HepG2 (cell line): ENCODE results near the gene MAN2A2. TPM values are rescaled to one million over a fixed set of nuclear protein-coding genes. Genes with fewer than 3 reads are reported as not detected.

Source experiments
- ATAC-seq: fragments of 200-7000 bp; cut with Tn5 transposase; 3 replicates; pipeline ENCODE4 v1.9.1; 2020; ENCODE audit warnings: mild to moderate bottlenecking, moderate library complexity
- BruUV-seq: library from RNA; stranded (reverse); fragments of 400-500 nt; replicated peaks from 2 replicates; lab custom pipeline; 2021; lab: Mats Ljungman, UMichigan
- CTCF ChIA-PET: fragments of 300-600 bp; formaldehyde crosslinking; extraction: SDS; loops from one replicate; lab custom pipeline; 2021; ENCODE audit warnings: low total read pairs, inconsistent platforms, low intra/inter-chr PET ratio; lab: Yijun Ruan, JAX
- POLR2A ChIA-PET: fragments of 350-600 bp; sonication (Branson Sonifier 250); formaldehyde crosslinking; loops from one replicate; lab custom pipeline; 2020; ENCODE audit warnings: antibody characterized with exemption, inconsistent platforms; lab: Yijun Ruan, JAX
- DNase-seq: peaks from one replicate; pipeline ENCODE4 v3.0.0-alpha.2; 2015; ENCODE audit warnings: low spot score
- FAIRE-seq: peaks from 3 replicates; lab custom pipeline; 2011; peaks lifted over from hg19 to GRCh38; lab: Jason Lieb, UNC
- H2AFZ ChIP-seq: one replicate; pipeline ENCODE4 v1.6.1; 2011; ENCODE audit warnings: low read length, inconsistent platforms
- H3K27ac ChIP-seq: fragments of 300-600 bp; 3 replicates; pipeline ENCODE4 v1.8.0; 2011; ENCODE audit warnings: mixed run types, mild to moderate bottlenecking, mixed read lengths, low read length, inconsistent platforms; ENCODE audit not compliant: insufficient read depth; ENCODE audit errors: extremely low read length
- H3K27me3 ChIP-seq, 2 experiments: fragments of 200-600 bp in 1 of 2; 2 replicates in 1 of 2; 3 replicates in 1 of 2; pipeline versions ENCODE4 v1.6.0 to v1.8.0; 2011; ENCODE audit warnings: low read length in 2 of 2, mild to moderate bottlenecking in 2 of 2, moderate library complexity in 2 of 2, inconsistent platforms in 1 of 2; ENCODE audit not compliant: insufficient read depth in 2 of 2, control insufficient read depth in 1 of 2
- H3K36me3 ChIP-seq, 2 experiments: fragments of 200-600 bp in 1 of 2; replicated peaks in 1 of 2; 2 replicates in 1 of 2; 3 replicates in 1 of 2; pipeline versions ENCODE4 v1.5.1 to v1.8.0; 2011; ENCODE audit warnings: low read length in 2 of 2, inconsistent platforms in 1 of 2; ENCODE audit not compliant: insufficient read depth in 2 of 2, control insufficient read depth in 1 of 2
- H3K4me1 ChIP-seq: 2 replicates; pipeline ENCODE4 v1.5.1; 2012; ENCODE audit warnings: low read length, inconsistent platforms; ENCODE audit not compliant: insufficient read depth
- H3K4me2 ChIP-seq: 2 replicates; pipeline ENCODE4 v1.6.0; 2011; ENCODE audit warnings: low read depth, low read length, inconsistent platforms
- H3K4me3 ChIP-seq, 3 experiments: fragments of 200-600 bp in 1 of 3; sonication (generic), shearing (Covaris generic) in 1 of 3; replicated peaks in 1 of 3; 2 replicates each; pipeline ENCODE4 v1.5.1; 2011 to 2016; ENCODE audit warnings: low read length in 3 of 3, inconsistent platforms in 2 of 3, low read depth in 2 of 3, mild to moderate bottlenecking in 2 of 3, control low read depth in 1 of 3, mixed read lengths in 1 of 3; ENCODE audit not compliant: insufficient read depth in 1 of 3
- H3K79me2 ChIP-seq: one replicate; pipeline ENCODE4 v1.6.1; 2011; ENCODE audit warnings: low read length, inconsistent platforms; ENCODE audit not compliant: insufficient read depth
- H3K9ac ChIP-seq: 2 replicates; pipeline ENCODE4 v1.6.0; 2011; ENCODE audit warnings: mild to moderate bottlenecking, low read depth, low read length, inconsistent platforms; ENCODE audit not compliant: insufficient read depth
- H3K9me3 ChIP-seq: 2 replicates; pipeline ENCODE4 v1.5.1; 2012; ENCODE audit warnings: mild to moderate bottlenecking, low read length
- H4K20me1 ChIP-seq: 2 replicates; pipeline ENCODE4 v1.6.0; 2011; ENCODE audit warnings: inconsistent platforms, mild to moderate bottlenecking, low read length, moderate library complexity; ENCODE audit not compliant: insufficient read depth
- AGO2 ChIP-seq: fragments of 200-400 bp; formaldehyde crosslinking; optimal IDR thresholded peaks from 2 replicates; pipeline ENCODE3; 2017; ENCODE audit warnings: mild to moderate bottlenecking, low read depth, low read length, moderate library complexity
- GABPB1 ChIP-seq: IDR thresholded peaks from 2 replicates; pipeline ENCODE4 v1.6.1; 2016; ENCODE audit warnings: mild to moderate bottlenecking, missing genetic modification reagents, moderate library complexity, missing compliant biosample characterization
- PHF8 ChIP-seq: sonication (generic); formaldehyde crosslinking; IDR thresholded peaks from 2 replicates; pipeline ENCODE4 v1.5.0; 2020; ENCODE audit warnings: missing genetic modification reagents
- RBFOX2 ChIP-seq: fragments of 200-400 bp; formaldehyde crosslinking; IDR thresholded peaks from 2 replicates; pipeline ENCODE4 v1.6.1; 2017; ENCODE audit warnings: low read depth, mild to moderate bottlenecking, low read length
- SAP130 ChIP-seq: IDR thresholded peaks from 2 replicates; pipeline ENCODE4 v1.6.1; 2016; ENCODE audit warnings: low read depth
- TFDP2 ChIP-seq: sonication (generic); formaldehyde crosslinking; IDR thresholded peaks from 2 replicates; pipeline ENCODE4 v1.4.0; 2020; ENCODE audit warnings: missing genetic modification reagents
- ZNF383 ChIP-seq: sonication (generic); formaldehyde crosslinking; IDR thresholded peaks from 2 replicates; pipeline ENCODE4 v1.4.0; 2020; ENCODE audit warnings: missing genetic modification reagents, mild to moderate bottlenecking, borderline replicate concordance
- ZNF704 ChIP-seq: sonication (generic); formaldehyde crosslinking; IDR thresholded peaks from 2 replicates; pipeline ENCODE4 v1.8.1; 2023; ENCODE audit warnings: mild to moderate bottlenecking, inconsistent platforms, moderate library complexity, missing genetic modification reagents, borderline replicate concordance
- ZNF777 ChIP-seq: sonication (generic); formaldehyde crosslinking; IDR thresholded peaks from 2 replicates; pipeline ENCODE4 v1.4.0; 2020; ENCODE audit warnings: missing genetic modification reagents
- WGBS: methylation state at CpG from one replicate; pipeline ENCODE4 v1.1.6; 2017; ENCODE audit warnings: low lambda C conversion rate; 5-methylcytosine and 5-hydroxymethylcytosine counted together
- in situ Hi-C: cut with HindIII; loops from 2 replicates; pipeline ENCODE4 v1.10.0; 2017; ENCODE audit warnings: low pct_unique_long_range_greater_than_20kb; ENCODE audit not compliant: extremely low pct_ligation_motif_present
- intact Hi-C: fragments of 100-400 bp; cut with micrococcal nuclease; formaldehyde crosslinking; loops from one replicate; pipeline ENCODE4 v1.10.0; 2022; ENCODE audit not compliant: unreplicated experiment
- polyA plus RNA-seq, 8 experiments: library from polyadenylated mRNA; depleted of rRNA in 3 of 8; stranded (reverse) in 7 of 8; unstranded in 1 of 8; fragments of >200 nt; fragmentation: Illumina TruSeq in 4 of 8; extraction: Trizol in 4 of 8; gene quantifications; 2 replicates each; pipeline versions ENCODE4 v1.2.1 to v1.2.3, GENCODE V29; 2011 to 2016; ENCODE audit warnings: low read depth in 4 of 8, missing spikeins in 1 of 8, mixed read lengths in 1 of 8; ENCODE audit not compliant: insufficient read depth in 1 of 8
- total RNA-seq, 5 experiments: library from RNA; depleted of rRNA; stranded (reverse); fragments of >200 nt; fragmentation: Illumina TruSeq; extraction: Trizol; gene quantifications; 2 replicates each; pipeline ENCODE4 v1.2.3, GENCODE V29; 2016; ENCODE audit warnings: low read depth in 1 of 5
- TF ChIP-seq, protein P1 (sequence below): IDR thresholded peaks from 2 replicates; pipeline ENCODE4 v1.6.1; 2016; ENCODE audit warnings: missing compliant biosample characterization, missing genetic modification reagents, borderline replicate concordance
- TF ChIP-seq, protein P2 (sequence below): sonication (generic); formaldehyde crosslinking; IDR thresholded peaks from 2 replicates; pipeline ENCODE4 v1.4.0; 2020; ENCODE audit warnings: missing genetic modification reagents

Gene MAN2A2
- total and polyA plus RNA-seq, 2 of the 13 experiments (the other 11 are each of a cell fraction or from before 2014, with no cell fraction given), result 17.5 to 51.5 TPM

DNA sequence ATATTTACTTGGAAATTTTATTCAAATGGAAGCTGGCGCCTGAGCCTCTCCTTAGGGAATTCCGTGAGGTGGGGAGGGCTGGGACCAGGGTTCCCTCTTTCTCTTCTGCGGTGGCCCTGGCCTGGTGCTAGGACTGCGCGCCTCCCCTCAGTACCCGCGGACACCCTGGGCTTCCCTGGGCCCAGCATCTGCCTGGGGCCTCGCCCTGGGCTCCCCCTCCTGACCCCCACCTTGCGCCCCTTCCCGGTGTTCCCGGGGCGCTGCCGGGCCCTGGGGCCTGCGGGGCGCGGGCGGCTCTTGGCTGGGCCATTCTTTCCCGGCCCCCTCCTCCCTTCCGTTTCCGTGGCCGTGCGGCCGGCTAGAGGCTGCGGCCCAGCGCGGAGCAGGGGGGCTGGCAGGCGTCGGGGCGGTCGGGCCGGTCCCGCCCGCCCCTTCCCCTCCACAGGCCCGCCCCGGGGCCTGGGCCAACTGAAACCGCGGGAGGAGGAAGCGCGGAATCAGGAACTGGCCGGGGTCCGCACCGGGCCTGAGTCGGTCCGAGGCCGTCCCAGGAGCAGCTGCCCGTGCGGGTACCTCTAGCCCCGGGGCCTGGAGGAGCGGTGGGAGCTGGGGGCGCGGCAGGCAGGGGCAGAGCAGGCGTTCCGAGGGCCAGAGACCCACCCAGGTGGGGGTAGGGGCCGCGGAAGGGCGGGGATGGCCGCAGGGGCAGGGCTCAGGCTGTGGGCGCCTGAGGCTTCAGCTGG, 19.0 kb upstream of the MAN2A2 start, which contains the start of gene FES:
TSS of gene FES (plus strand) at position 529 of the 743 bp plus-strand sequence. CDS start 542 bp downstream, outside the sequence.
- BruUV-seq, result no TSS peak
- peak; percentile 42 for TF ChIP-seq SAP130 (CRISPR knock-in tag)
- peak; percentile 28; the same call in 1 of the 2 replicates for TF ChIP-seq GABPB1
- TF ChIP-seq, protein P1, sequence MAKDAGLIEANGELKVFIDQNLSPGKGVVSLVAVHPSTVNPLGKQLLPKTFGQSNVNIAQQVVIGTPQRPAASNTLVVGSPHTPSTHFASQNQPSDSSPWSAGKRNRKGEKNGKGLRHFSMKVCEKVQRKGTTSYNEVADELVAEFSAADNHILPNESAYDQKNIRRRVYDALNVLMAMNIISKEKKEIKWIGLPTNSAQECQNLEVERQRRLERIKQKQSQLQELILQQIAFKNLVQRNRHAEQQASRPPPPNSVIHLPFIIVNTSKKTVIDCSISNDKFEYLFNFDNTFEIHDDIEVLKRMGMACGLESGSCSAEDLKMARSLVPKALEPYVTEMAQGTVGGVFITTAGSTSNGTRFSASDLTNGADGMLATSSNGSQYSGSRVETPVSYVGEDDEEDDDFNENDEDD (CRISPR knock-in tag), result 0 out of 2 replicates have a peak, but pooled peaks have one; percentile 17
- peak; percentile 62 for TF ChIP-seq PHF8 (CRISPR knock-in tag)
- TF ChIP-seq TFDP2 (CRISPR knock-in tag), result 0 out of 2 replicates have a peak, but pooled peaks have one; percentile 13
- 0 out of 2 replicates have a peak, but pooled peaks have one; percentile 10 for TF ChIP-seq ZNF383
- 0 out of 2 replicates have a peak, but pooled peaks have one; percentile 0 for TF ChIP-seq ZNF704
- TF ChIP-seq, protein P2, sequence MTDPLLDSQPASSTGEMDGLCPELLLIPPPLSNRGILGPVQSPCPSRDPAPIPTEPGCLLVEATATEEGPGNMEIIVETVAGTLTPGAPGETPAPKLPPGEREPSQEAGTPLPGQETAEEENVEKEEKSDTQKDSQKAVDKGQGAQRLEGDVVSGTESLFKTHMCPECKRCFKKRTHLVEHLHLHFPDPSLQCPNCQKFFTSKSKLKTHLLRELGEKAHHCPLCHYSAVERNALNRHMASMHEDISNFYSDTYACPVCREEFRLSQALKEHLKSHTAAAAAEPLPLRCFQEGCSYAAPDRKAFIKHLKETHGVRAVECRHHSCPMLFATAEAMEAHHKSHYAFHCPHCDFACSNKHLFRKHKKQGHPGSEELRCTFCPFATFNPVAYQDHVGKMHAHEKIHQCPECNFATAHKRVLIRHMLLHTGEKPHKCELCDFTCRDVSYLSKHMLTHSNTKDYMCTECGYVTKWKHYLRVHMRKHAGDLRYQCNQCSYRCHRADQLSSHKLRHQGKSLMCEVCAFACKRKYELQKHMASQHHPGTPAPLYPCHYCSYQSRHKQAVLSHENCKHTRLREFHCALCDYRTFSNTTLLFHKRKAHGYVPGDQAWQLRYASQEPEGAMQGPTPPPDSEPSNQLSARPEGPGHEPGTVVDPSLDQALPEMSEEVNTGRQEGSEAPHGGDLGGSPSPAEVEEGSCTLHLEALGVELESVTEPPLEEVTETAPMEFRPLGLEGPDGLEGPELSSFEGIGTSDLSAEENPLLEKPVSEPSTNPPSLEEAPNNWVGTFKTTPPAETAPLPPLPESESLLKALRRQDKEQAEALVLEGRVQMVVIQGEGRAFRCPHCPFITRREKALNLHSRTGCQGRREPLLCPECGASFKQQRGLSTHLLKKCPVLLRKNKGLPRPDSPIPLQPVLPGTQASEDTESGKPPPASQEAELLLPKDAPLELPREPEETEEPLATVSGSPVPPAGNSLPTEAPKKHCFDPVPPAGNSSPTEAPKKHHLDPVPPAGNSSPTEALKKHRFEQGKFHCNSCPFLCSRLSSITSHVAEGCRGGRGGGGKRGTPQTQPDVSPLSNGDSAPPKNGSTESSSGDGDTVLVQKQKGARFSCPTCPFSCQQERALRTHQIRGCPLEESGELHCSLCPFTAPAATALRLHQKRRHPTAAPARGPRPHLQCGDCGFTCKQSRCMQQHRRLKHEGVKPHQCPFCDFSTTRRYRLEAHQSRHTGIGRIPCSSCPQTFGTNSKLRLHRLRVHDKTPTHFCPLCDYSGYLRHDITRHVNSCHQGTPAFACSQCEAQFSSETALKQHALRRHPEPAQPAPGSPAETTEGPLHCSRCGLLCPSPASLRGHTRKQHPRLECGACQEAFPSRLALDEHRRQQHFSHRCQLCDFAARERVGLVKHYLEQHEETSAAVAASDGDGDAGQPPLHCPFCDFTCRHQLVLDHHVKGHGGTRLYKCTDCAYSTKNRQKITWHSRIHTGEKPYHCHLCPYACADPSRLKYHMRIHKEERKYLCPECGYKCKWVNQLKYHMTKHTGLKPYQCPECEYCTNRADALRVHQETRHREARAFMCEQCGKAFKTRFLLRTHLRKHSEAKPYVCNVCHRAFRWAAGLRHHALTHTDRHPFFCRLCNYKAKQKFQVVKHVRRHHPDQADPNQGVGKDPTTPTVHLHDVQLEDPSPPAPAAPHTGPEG (CRISPR knock-in tag), result peak; percentile 40; the same call in 1 of the 2 replicates
- TF ChIP-seq RBFOX2, result peak; percentile 43
- TF ChIP-seq ZNF777 (CRISPR knock-in tag), result peak; percentile 82
- peak; percentile 43 for TF ChIP-seq AGO2

More for the DNA sequence above, 19.0 kb upstream of the MAN2A2 start, which contains the start of gene FES:
- Histone ChIP-seq H3K4me3 (peak within 1 kb of the TSS; percentile 37 to 65 (median 54); a peak in 5 of 6 replicates), H3K9me3 (no peaks in the 10 kb centered on the region), H4K20me1 (0 out of 2 replicates have a peak, but pooled peaks cover 2% of the 10 kb centered on the region), H3K27ac (no peak within 1 kb of the TSS), H3K4me2 (peak within 1 kb of the TSS; percentile 72), H3K36me3 (peaks cover 4 to 11% of the 10 kb centered on the region in 2 experiments; a peak in 3 of 5 replicates), H3K79me2 (no peaks in the 10 kb centered on the region), H3K9ac (peak within 1 kb of the TSS; percentile 53), H2AFZ (no peak within 1 kb of the TSS), H3K4me1 (peaks cover 36% of the 10 kb centered on the region), H3K27me3 (0 out of 5 replicates have a peak, but pooled peaks cover 0 to 3% of the 10 kb centered on the region in 2 experiments)
- ChIA-PET POLR2A (interaction anchor here (0.7 to 5.1 kb wide), 8 partner anchors 9 to 236 kb away, joined by 3 to 52 read pairs (median 8); partner anchors contain the start of gene MAN2A2), CTCF (no interaction called here)
- FAIRE-seq (no peak), DNase-seq (no peak), ATAC-seq (peak; percentile 37)
- WGBS, result 59% methylated on average over 19 of the region's 58 CpGs
- in situ Hi-C loops, result no loop called here
- intact Hi-C loops, result no loop called here
